Thoracic aorta (tissue), 2 donors: ENCODE measurements around the gene KIT. TPM values are rescaled to one million over a fixed set of nuclear protein-coding genes. Genes with fewer than 3 reads are reported as not detected.

Experiments
- ATAC-seq: fragments of 150-250 bp; one replicate; pipeline ENCODE4 v1.8.0; 2017; ENCODE audit warnings: low read depth; ENCODE audit not compliant: insufficient number of reproducible peaks, low FRiP score
- DNase-seq: peaks from one replicate; pipeline ENCODE4 v3.0.0-alpha.2; 2020; ENCODE audit warnings: low spot score
- H3K27ac ChIP-seq, 2 donors: fragments of 200-600 bp; sonication (generic); 1 replicate in 1 of 2; 2 replicates in 1 of 2; pipeline ENCODE4 v1.5.1; 2016; ENCODE audit warnings: mild to moderate bottlenecking in 2 of 2, moderate library complexity in 2 of 2
- H3K27me3 ChIP-seq: fragments of 200-600 bp; sonication (generic); replicated peaks from 2 replicates; pipeline ENCODE4 v1.6.0; 2016; ENCODE audit warnings: mild to moderate bottlenecking; ENCODE audit not compliant: insufficient read depth
- H3K36me3 ChIP-seq: fragments of 200-600 bp; sonication (generic); one replicate; pipeline ENCODE4 v1.5.1; 2016
- H3K4me1 ChIP-seq, 2 donors: fragments of 200-600 bp; sonication (generic); 1 replicate in 1 of 2; 2 replicates in 1 of 2; pipeline versions ENCODE4 v1.5.1 to v1.6.0; 2016; ENCODE audit warnings: low read depth in 2 of 2, mild to moderate bottlenecking in 1 of 2; ENCODE audit not compliant: control insufficient read depth in 1 of 2
- H3K4me3 ChIP-seq: fragments of 200-600 bp; sonication (generic); 2 replicates; pipeline ENCODE4 v1.5.1; 2016; ENCODE audit warnings: mild to moderate bottlenecking
- H3K9me3 ChIP-seq: fragments of 200-600 bp; sonication (generic); 2 replicates; pipeline ENCODE4 v1.5.1; 2016
- CTCF ChIP-seq: fragments of 200-600 bp; sonication (generic); IDR thresholded peaks from one replicate; pipeline ENCODE4 v1.5.1; 2019; ENCODE audit warnings: antibody characterized with exemption
- total RNA-seq, 2 donors: library from RNA; depleted of rRNA; stranded (reverse); fragments of >200 nt; gene quantifications; one replicate each; pipeline versions ENCODE4 v1.1.0 to v1.2.3, GENCODE V29; 2016

Gene KIT
- total RNA-seq, 2 donors from 2014 or later: 17.6 to 33.8 TPM

DNA sequence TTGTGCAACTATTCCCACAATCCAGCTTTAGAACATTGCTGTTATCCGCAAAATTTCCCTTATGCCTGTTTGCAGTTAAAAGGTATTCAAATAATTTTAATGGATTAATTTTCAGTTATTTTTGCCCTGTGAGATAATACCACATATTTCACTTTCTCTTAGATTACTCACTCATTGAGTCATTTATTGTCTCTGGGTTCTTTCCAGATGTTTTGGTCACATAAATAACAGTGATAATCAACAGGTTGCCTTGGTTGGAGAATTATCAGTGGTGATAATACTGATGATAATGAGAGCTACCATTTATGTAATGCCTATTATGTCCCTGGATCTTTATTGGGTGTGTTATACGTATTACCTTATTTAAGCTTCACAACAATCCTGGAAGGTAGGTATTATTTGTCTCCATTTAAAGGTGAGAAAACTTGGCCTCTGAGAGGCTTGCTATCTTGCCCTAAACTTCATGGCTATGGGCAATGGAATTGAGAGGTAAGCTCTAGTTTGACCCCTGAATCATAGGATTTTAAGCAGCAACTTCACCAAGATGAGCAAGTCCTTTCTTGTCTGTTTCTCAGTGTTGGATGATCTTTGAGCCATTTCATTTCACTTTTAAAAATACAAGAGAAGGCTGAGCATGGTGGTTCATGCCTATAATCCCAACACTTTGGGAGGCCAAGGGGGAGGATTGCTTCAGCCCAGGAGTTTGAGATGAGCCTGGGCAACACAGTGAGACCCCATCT, 87.4 kb downstream of the KIT start:
- no peak for TF ChIP-seq CTCF
- no peak for ATAC-seq
- Histone ChIP-seq H3K36me3 (no peaks in the 10 kb centered on the region), H3K27me3 (no peaks in the 10 kb centered on the region), H3K27ac (no peak overlapping the region), H3K9me3 (no peaks in the 10 kb centered on the region), H3K4me3 (no peak overlapping the region), H3K4me1 (no peaks in the 10 kb centered on the region)
- DNase-seq: no peak

GRCh38 chr4:54746218-54746617, 88.5 kb downstream of the KIT start:
- Histone ChIP-seq H3K27me3 (no peaks in the 10 kb centered on the region), H3K36me3 (no peaks in the 10 kb centered on the region), H3K9me3 (no peaks in the 10 kb centered on the region), H3K4me1 (no peaks in the 10 kb centered on the region), H3K27ac (no peak overlapping the region), H3K4me3 (no peak overlapping the region)
- TF ChIP-seq CTCF: no peak
- ATAC-seq: no peak
- DNase-seq: no peak

DNA sequence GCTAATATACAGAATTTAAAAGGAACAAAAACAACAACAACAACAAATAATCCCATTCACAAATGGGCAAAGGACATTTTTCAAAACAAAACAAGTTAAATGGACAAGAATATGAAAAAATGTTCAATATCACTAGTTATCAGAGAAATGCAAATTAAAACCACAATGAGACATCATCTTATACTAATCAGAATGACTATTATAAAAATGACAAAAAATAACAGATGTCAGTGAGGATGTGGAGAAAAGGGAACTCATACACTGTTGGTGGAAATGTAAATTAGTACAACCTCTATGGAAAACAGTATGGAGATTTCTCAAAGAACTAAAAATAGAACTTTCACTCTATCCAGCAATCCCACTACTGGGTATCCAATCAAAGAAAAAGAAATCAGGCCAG, 92.6 kb downstream of the KIT start:
- no peak overlapping the region for H3K4me3 ChIP-seq
- no peak for TF ChIP-seq CTCF
- H3K36me3 ChIP-seq: no peaks in the 10 kb centered on the region
- ATAC-seq: no peak
- no peak for DNase-seq
- H3K9me3 ChIP-seq: no peaks in the 10 kb centered on the region
- H3K27ac ChIP-seq: no peak overlapping the region
- H3K27me3 ChIP-seq: no peaks in the 10 kb centered on the region
- no peaks in the 10 kb centered on the region for H3K4me1 ChIP-seq

DNA sequence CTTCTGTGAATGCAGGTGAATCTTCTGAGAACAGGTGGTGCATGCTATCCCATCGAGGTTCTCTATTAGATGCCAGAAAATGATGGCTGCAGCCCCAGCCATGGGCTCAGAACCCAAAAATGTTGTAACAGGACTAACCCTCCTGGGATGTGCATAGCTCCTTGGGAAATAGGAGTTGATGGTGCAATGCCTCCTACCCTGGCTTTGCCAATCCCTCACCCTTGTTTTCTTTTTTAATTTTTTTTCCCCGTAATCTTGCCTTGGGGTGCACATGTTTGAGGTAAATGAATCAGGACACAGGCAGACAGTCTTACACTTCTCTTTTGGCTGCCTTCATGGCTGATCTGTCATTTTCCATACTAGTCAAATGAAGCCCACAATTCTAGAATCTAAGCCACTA, 96.6 kb downstream of the KIT start:
- ATAC-seq: no peak

GRCh38 chr4:54764476-54764875, 106.7 kb downstream of the KIT start:
- H3K4me3 ChIP-seq: no peak overlapping the region
- no peaks in the 10 kb centered on the region for H3K9me3 ChIP-seq
- H3K27ac ChIP-seq: no peak overlapping the region
- H3K36me3 ChIP-seq: no peaks in the 10 kb centered on the region
- H3K27me3 ChIP-seq: no peaks in the 10 kb centered on the region
- ATAC-seq (no peak), DNase-seq (no peak)
- H3K4me1 ChIP-seq: no peaks in the 10 kb centered on the region
- TF ChIP-seq CTCF: no peak

More for the DNA sequence above, 96.6 kb downstream of the KIT start:
- no peak for DNase-seq
- Histone ChIP-seq H3K4me1 (no peaks in the 10 kb centered on the region), H3K4me3 (no peak overlapping the region), H3K9me3 (no peaks in the 10 kb centered on the region), H3K27ac (no peak overlapping the region), H3K27me3 (no peaks in the 10 kb centered on the region), H3K36me3 (no peaks in the 10 kb centered on the region)
- no peak for TF ChIP-seq CTCF
